GM12878 (cell line): ENCODE data around the gene INAFM1. TPM values are rescaled to one million over a fixed set of nuclear protein-coding genes. Genes with fewer than 3 reads are reported as not detected.

Experiments used
- ATF7 ChIP-seq: fragments of 450-650 bp; IDR thresholded peaks from 2 replicates; pipeline ENCODE4 v1.6.1; 2016; ENCODE audit warnings: low read depth, mild to moderate bottlenecking
- BHLHE40 ChIP-seq, 2 experiments: fragments of 450-650 bp in 1 of 2; IDR thresholded peaks; 2 replicates each; pipeline ENCODE4 v1.6.1; 2011 to 2017; ENCODE audit warnings: low read depth in 2 of 2, borderline replicate concordance in 1 of 2, improper control_type of control experiment in 1 of 2, low read length in 1 of 2, mild to moderate bottlenecking in 1 of 2
- EP300 ChIP-seq, 2 experiments: fragments of 150-350 bp in 1 of 2; IDR thresholded peaks; 2 replicates each; pipeline ENCODE4 v1.6.1; 2011 to 2012; ENCODE audit warnings: low read depth in 2 of 2, low read length in 2 of 2, borderline replicate concordance in 1 of 2, improper control_type of control experiment in 1 of 2, inconsistent platforms in 1 of 2; ENCODE audit not compliant: control insufficient read depth in 1 of 2
- JUNB ChIP-seq: IDR thresholded peaks from 2 replicates; pipeline ENCODE4 v1.6.1; 2016; ENCODE audit warnings: antibody characterized with exemption, mild to moderate bottlenecking
- KAT2A ChIP-seq: conservative IDR thresholded peaks from 2 replicates; pipeline ENCODE4 v1.6.1; 2011; ENCODE audit warnings: low read depth, low read length; ENCODE audit not compliant: control insufficient read depth
- LARP7 ChIP-seq: fragments of 450-650 bp; IDR thresholded peaks from 2 replicates; pipeline ENCODE4 v1.6.1; 2017; ENCODE audit warnings: mild to moderate bottlenecking
- MXI1 ChIP-seq: fragments of 150-350 bp; IDR thresholded peaks from 2 replicates; pipeline ENCODE4 v1.6.1; 2011; ENCODE audit warnings: low read depth, mild to moderate bottlenecking, inconsistent platforms, low read length, improper control_type of control experiment
- MYC ChIP-seq: IDR thresholded peaks from 2 replicates; pipeline ENCODE4 v1.6.1; 2011; ENCODE audit warnings: mild to moderate bottlenecking, low read length, moderate library complexity, inconsistent platforms; ENCODE audit not compliant: insufficient read depth, insufficient replicate concordance, insufficient read length, severe bottlenecking
- NBN ChIP-seq: fragments of 450-650 bp; IDR thresholded peaks from 2 replicates; pipeline ENCODE4 v1.6.1; 2016
- POU2F2 ChIP-seq: IDR thresholded peaks from 3 replicates; pipeline ENCODE4 v1.6.1; 2011; ENCODE audit warnings: low read depth, mild to moderate bottlenecking, low read length, borderline replicate concordance
- RFX5 ChIP-seq: IDR thresholded peaks from 2 replicates; pipeline ENCODE4 v1.6.1; 2011; ENCODE audit warnings: low read depth, low read length, improper control_type of control experiment
- SIN3A ChIP-seq: IDR thresholded peaks from 2 replicates; pipeline ENCODE4 v1.6.1; 2012; ENCODE audit warnings: low read depth, low read length, improper control_type of control experiment
- SMAD1 ChIP-seq: fragments of 450-650 bp; IDR thresholded peaks from 2 replicates; pipeline ENCODE4 v1.6.1; 2018; ENCODE audit warnings: mild to moderate bottlenecking, low read depth; ENCODE audit not compliant: partially characterized antibody
- TBL1XR1 ChIP-seq: IDR thresholded peaks from 2 replicates; pipeline ENCODE4 v1.6.1; 2012; ENCODE audit warnings: low read depth, low read length, improper control_type of control experiment
- YBX1 ChIP-seq: fragments of 450-650 bp; IDR thresholded peaks from 2 replicates; pipeline ENCODE4 v1.6.1; 2016; ENCODE audit warnings: antibody characterized with exemption
- ZSCAN29 ChIP-seq: fragments of 450-650 bp; IDR thresholded peaks from 2 replicates; pipeline ENCODE4 v1.6.1; 2017; ENCODE audit warnings: mild to moderate bottlenecking, moderate library complexity
- polyA plus RNA-seq, 11 experiments: library from polyadenylated mRNA; depleted of rRNA in 4 of 11; unstranded in 6 of 11; stranded (reverse) in 5 of 11; fragments of >200 nt; fragmentation: Nextera tagmentation in 4 of 11; fragmentation: Illumina TruSeq in 1 of 11; extraction: Ambion mirVana in 4 of 11; extraction: Trizol in 1 of 11; gene quantifications; 1 replicate in 1 of 11; 2 replicates in 10 of 11; pipeline versions ENCODE4 v1.2.1 to v1.2.3, GENCODE V29; 2011 to 2016; ENCODE audit warnings: inconsistent platforms in 2 of 11, missing spikeins in 2 of 11, low read depth in 1 of 11
- total RNA-seq, 4 experiments: library from RNA; depleted of rRNA in 3 of 4; stranded (reverse); fragments of >200 nt in 3 of 4; fragmentation: Illumina TruSeq in 1 of 4; extraction: Trizol in 1 of 4; gene quantifications; 2 replicates each; pipeline versions ENCODE4 v1.2.1 to v1.2.3, GENCODE V29; 2013 to 2021
- TF ChIP-seq, protein P1 (sequence below): fragments of 450-650 bp; IDR thresholded peaks from 2 replicates; pipeline ENCODE4 v1.6.1; 2018; ENCODE audit warnings: mild to moderate bottlenecking, low read depth, moderate library complexity; ENCODE audit not compliant: partially characterized antibody
- TF ChIP-seq, protein P2 (sequence below): IDR thresholded peaks from 2 replicates; pipeline ENCODE4 v1.6.1; 2012; ENCODE audit warnings: low read depth, low read length, improper control_type of control experiment
- TF ChIP-seq, protein P3 (sequence below): IDR thresholded peaks from 2 replicates; pipeline ENCODE4 v1.6.1; 2011; ENCODE audit warnings: low read depth, low read length, improper control_type of control experiment, borderline replicate concordance
- TF ChIP-seq, protein P4 (sequence below): fragments of 450-650 bp; IDR thresholded peaks from 2 replicates; pipeline ENCODE4 v1.6.1; 2016; ENCODE audit warnings: mild to moderate bottlenecking
- TF ChIP-seq, protein P5 (sequence below): IDR thresholded peaks from 2 replicates; pipeline ENCODE4 v1.6.1; 2011; ENCODE audit warnings: low read depth, mild to moderate bottlenecking, low read length, moderate library complexity, borderline replicate concordance; ENCODE audit errors: extremely low read depth
- TF ChIP-seq, protein P6 (sequence below): IDR thresholded peaks from 2 replicates; pipeline ENCODE4 v1.6.1; 2011; ENCODE audit warnings: mild to moderate bottlenecking, low read depth, low read length, moderate library complexity; ENCODE audit not compliant: insufficient replicate concordance

INAFM1 gene
- total and polyA plus RNA-seq, 10 of the 15 experiments (the other 5 are each of a cell fraction or from before 2014, with no cell fraction given) = 0.57 to 6.8 (median 1.1) TPM; not detected in 1

DNA sequence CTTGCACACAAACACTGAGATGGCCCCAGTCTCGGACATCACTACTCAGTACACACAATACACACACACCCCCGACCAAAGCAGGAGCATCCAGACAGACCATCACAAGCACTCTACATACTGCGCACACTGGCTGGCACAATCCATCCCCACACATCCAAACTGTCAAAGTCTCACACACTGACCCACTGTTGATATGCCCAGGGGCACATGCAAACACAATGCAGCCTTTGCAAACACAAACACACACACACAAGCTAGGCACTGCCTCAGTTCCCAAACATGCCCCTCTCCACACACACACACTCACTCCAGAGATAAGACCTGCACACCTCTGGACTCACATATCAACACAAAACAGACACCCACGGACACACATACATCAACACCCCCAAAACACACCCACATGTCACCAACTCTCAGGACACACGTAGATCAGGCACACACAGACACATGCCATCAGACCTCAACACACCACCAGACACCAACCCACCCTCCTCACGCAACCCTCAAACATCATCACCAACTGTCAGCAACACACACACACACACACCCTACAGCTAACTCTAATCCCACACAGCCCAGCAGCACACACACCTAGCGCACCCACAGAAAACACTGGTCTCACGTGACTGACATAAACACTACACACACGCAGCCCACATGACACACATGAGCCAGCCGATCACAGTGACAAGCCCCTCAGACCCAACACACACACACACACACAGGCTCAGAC, 45.6 kb upstream of the INAFM1 start (continued):
- TF ChIP-seq SMAD1 = peak; percentile 37
- 0 out of 2 replicates have a peak, but pooled peaks have one; percentile 11 for TF ChIP-seq TBL1XR1
- TF ChIP-seq, protein P1, sequence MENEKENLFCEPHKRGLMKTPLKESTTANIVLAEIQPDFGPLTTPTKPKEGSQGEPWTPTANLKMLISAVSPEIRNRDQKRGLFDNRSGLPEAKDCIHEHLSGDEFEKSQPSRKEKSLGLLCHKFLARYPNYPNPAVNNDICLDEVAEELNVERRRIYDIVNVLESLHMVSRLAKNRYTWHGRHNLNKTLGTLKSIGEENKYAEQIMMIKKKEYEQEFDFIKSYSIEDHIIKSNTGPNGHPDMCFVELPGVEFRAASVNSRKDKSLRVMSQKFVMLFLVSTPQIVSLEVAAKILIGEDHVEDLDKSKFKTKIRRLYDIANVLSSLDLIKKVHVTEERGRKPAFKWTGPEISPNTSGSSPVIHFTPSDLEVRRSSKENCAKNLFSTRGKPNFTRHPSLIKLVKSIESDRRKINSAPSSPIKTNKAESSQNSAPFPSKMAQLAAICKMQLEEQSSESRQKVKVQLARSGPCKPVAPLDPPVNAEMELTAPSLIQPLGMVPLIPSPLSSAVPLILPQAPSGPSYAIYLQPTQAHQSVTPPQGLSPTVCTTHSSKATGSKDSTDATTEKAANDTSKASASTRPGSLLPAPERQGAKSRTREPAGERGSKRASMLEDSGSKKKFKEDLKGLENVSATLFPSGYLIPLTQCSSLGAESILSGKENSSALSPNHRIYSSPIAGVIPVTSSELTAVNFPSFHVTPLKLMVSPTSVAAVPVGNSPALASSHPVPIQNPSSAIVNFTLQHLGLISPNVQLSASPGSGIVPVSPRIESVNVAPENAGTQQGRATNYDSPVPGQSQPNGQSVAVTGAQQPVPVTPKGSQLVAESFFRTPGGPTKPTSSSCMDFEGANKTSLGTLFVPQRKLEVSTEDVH = no peak
- TF ChIP-seq MXI1 = peak; percentile 68; the same call in 1 of the 2 replicates
- TF ChIP-seq, protein P2, sequence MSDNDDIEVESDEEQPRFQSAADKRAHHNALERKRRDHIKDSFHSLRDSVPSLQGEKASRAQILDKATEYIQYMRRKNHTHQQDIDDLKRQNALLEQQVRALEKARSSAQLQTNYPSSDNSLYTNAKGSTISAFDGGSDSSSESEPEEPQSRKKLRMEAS = peak; percentile 55; the same call in 1 of the 2 replicates
- TF ChIP-seq MYC = peak; percentile 55
- TF ChIP-seq ZSCAN29 = no peak
- TF ChIP-seq, protein P3, sequence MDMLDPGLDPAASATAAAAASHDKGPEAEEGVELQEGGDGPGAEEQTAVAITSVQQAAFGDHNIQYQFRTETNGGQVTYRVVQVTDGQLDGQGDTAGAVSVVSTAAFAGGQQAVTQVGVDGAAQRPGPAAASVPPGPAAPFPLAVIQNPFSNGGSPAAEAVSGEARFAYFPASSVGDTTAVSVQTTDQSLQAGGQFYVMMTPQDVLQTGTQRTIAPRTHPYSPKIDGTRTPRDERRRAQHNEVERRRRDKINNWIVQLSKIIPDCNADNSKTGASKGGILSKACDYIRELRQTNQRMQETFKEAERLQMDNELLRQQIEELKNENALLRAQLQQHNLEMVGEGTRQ = peak; percentile 45
- TF ChIP-seq, protein P4, sequence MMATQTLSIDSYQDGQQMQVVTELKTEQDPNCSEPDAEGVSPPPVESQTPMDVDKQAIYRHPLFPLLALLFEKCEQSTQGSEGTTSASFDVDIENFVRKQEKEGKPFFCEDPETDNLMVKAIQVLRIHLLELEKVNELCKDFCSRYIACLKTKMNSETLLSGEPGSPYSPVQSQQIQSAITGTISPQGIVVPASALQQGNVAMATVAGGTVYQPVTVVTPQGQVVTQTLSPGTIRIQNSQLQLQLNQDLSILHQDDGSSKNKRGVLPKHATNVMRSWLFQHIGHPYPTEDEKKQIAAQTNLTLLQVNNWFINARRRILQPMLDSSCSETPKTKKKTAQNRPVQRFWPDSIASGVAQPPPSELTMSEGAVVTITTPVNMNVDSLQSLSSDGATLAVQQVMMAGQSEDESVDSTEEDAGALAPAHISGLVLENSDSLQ = peak; percentile 64
- no peak for TF ChIP-seq JUNB
- TF ChIP-seq, protein P5, sequence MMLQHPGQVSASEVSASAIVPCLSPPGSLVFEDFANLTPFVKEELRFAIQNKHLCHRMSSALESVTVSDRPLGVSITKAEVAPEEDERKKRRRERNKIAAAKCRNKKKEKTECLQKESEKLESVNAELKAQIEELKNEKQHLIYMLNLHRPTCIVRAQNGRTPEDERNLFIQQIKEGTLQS = no peak
- 0 out of 4 replicates have a peak, but pooled peaks of 1 of the 2 experiments have one; percentile 6 for TF ChIP-seq EP300 (IDR thresholded peaks at IDR 0.05; ENCODE audit: borderline replicate concordance in 1 of 2, control insufficient read depth in 1 of 2, low read depth in 2 of 2, low read length in 2 of 2)
- 0 out of 2 replicates have a peak, but pooled peaks have one; percentile 15 for TF ChIP-seq RFX5
- TF ChIP-seq ATF7 = peak; percentile 74
- TF ChIP-seq KAT2A = no peak
- TF ChIP-seq NBN = peak; percentile 84; the same call in 1 of the 2 replicates
- no peak for TF ChIP-seq LARP7
- peak; percentile 74 for TF ChIP-seq SIN3A
- TF ChIP-seq BHLHE40 (IDR thresholded peaks at IDR 0.05; ENCODE audit: borderline replicate concordance in 1 of 2, low read depth in 2 of 2, low read length in 1 of 2) = peak; percentile 94 to 96
- TF ChIP-seq, protein P6, sequence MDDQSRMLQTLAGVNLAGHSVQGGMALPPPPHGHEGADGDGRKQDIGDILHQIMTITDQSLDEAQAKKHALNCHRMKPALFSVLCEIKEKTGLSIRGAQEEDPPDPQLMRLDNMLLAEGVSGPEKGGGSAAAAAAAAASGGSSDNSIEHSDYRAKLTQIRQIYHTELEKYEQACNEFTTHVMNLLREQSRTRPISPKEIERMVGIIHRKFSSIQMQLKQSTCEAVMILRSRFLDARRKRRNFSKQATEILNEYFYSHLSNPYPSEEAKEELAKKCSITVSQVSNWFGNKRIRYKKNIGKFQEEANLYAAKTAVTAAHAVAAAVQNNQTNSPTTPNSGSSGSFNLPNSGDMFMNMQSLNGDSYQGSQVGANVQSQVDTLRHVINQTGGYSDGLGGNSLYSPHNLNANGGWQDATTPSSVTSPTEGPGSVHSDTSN = peak; percentile 6
- 0 out of 3 replicates have a peak, but pooled peaks have one; percentile 9 for TF ChIP-seq POU2F2
- no peak for TF ChIP-seq YBX1
